H1 (cell line): Measurements from ENCODE around the gene ATP4A. TPM values are rescaled to one million over a fixed set of nuclear protein-coding genes. Genes with fewer than 3 reads are reported as not detected.
A peak's percentile ranks its signal among the peaks of the same experiment; 100 is the strongest.

Source experiments
- CTCF ChIA-PET: fragments of 300-600 bp; sonication (Branson Sonifier 250); formaldehyde crosslinking; loops from one replicate; lab custom pipeline; 2021; ENCODE audit not compliant: partially characterized antibody; lab: Charles Lee
- POLR2A ChIA-PET: fragments of 300-600 bp; sonication (Branson Sonifier 250); formaldehyde crosslinking; loops from one replicate; lab custom pipeline; 2021; ENCODE audit warnings: inconsistent platforms; ENCODE audit not compliant: partially characterized antibody; lab: Charles Lee
- DNase-seq, 2 experiments: peaks; one replicate each; pipeline versions ENCODE4 v3.0.0 to v3.0.0-alpha.2; 2010 to 2022; ENCODE audit warnings: low spot score in 2 of 2, low read depth in 1 of 2, mixed read lengths in 1 of 2
- FAIRE-seq: peaks from 2 replicates; lab custom pipeline; 2011; peaks lifted over from hg19 to GRCh38; lab: Jason Lieb, UNC
- H2AFZ ChIP-seq: 2 replicates; pipeline ENCODE4 v1.8.1; 2012; ENCODE audit warnings: low read length, inconsistent platforms
- H2AK5ac ChIP-seq: 2 replicates; pipeline ENCODE4 v1.6.1; 2013; ENCODE audit warnings: low read depth, low read length
- H2BK120ac ChIP-seq: replicated peaks from 2 replicates; pipeline ENCODE3; 2013; ENCODE audit warnings: low read depth, low read length, inconsistent platforms
- H2BK12ac ChIP-seq: 2 replicates; pipeline ENCODE4 v1.6.1; 2013; ENCODE audit warnings: low read depth, low read length
- H2BK15ac ChIP-seq: 2 replicates; pipeline ENCODE4 v1.6.1; 2013; ENCODE audit warnings: low read length
- H2BK20ac ChIP-seq: 2 replicates; pipeline ENCODE4 v1.6.1; 2013; ENCODE audit warnings: low read length
- H2BK5ac ChIP-seq: 2 replicates; pipeline ENCODE4 v1.6.1; 2013; ENCODE audit warnings: low read depth, low read length
- H3K14ac ChIP-seq: 2 replicates; pipeline ENCODE4 v1.6.1; 2013; ENCODE audit warnings: inconsistent platforms; ENCODE audit not compliant: insufficient read length
- H3K18ac ChIP-seq: 2 replicates; pipeline ENCODE4 v1.6.1; 2013; ENCODE audit warnings: low read length; ENCODE audit errors: extremely low read depth
- H3K23ac ChIP-seq: 2 replicates; pipeline ENCODE4 v1.6.1; 2013; ENCODE audit warnings: inconsistent platforms; ENCODE audit not compliant: insufficient read length
- H3K23me2 ChIP-seq: 2 replicates; pipeline ENCODE4 v1.6.1; 2013; ENCODE audit warnings: low read depth, low read length
- H3K27ac ChIP-seq: 2 replicates; pipeline ENCODE4 v1.6.1; 2011; ENCODE audit warnings: low read depth, low read length, inconsistent platforms
- H3K27me3 ChIP-seq, 4 experiments: replicated peaks in 1 of 4; 1 replicate in 1 of 4; 2 replicates in 3 of 4; pipeline versions ENCODE4 v1.6.1 to v1.8.1; 2011 to 2013; ENCODE audit warnings: low read length in 3 of 4, mild to moderate bottlenecking in 3 of 4, inconsistent platforms in 2 of 4, mixed read lengths in 2 of 4, moderate library complexity in 1 of 4; ENCODE audit not compliant: control insufficient read depth in 3 of 4, insufficient read depth in 3 of 4; ENCODE audit errors: extremely low read depth in 1 of 4
- H3K36me3 ChIP-seq, 4 experiments: 2 replicates each; pipeline versions ENCODE4 v1.6.1 to v1.8.1; 2011 to 2013; ENCODE audit warnings: mild to moderate bottlenecking in 4 of 4, low read length in 3 of 4, moderate library complexity in 2 of 4, control low read depth in 1 of 4, inconsistent platforms in 1 of 4; ENCODE audit not compliant: insufficient read depth in 4 of 4, control insufficient read depth in 2 of 4
- H3K4ac ChIP-seq: replicated peaks from 2 replicates; pipeline ENCODE3; 2013; ENCODE audit warnings: low read length, low read depth, mixed read lengths, inconsistent platforms; ENCODE audit not compliant: insufficient read length
- H3K4me1 ChIP-seq, 4 experiments: replicated peaks in 1 of 4; 1 replicate in 1 of 4; 2 replicates in 3 of 4; pipeline versions ENCODE4 v1.6.1 to v1.8.1; 2011 to 2013; ENCODE audit warnings: low read length in 3 of 4, inconsistent platforms in 2 of 4, mixed read lengths in 1 of 4; ENCODE audit not compliant: insufficient read depth in 4 of 4, control insufficient read depth in 3 of 4
- H3K4me2 ChIP-seq, 2 experiments: 2 replicates each; pipeline versions ENCODE4 v1.6.1 to v1.8.1; 2011 to 2013; ENCODE audit warnings: low read depth in 2 of 2, low read length in 2 of 2, control low read depth in 1 of 2, inconsistent platforms in 1 of 2, mild to moderate bottlenecking in 1 of 2; ENCODE audit not compliant: insufficient read depth in 1 of 2
- H3K4me3 ChIP-seq, 4 experiments: fragments of 200-600, 300-600 bp in 1 of 4; sonication (generic), shearing (Covaris generic), sonication (Bioruptor Twin) in 1 of 4; 2 replicates each; pipeline versions ENCODE4 v1.5.1 to v1.8.1; 2011 to 2016; ENCODE audit warnings: low read length in 4 of 4, low read depth in 3 of 4, control low read depth in 2 of 4, inconsistent platforms in 2 of 4, mild to moderate bottlenecking in 2 of 4, mixed read lengths in 1 of 4, moderate library complexity in 1 of 4; ENCODE audit not compliant: insufficient read depth in 2 of 4; ENCODE audit errors: extremely low read depth in 1 of 4
- H3K56ac ChIP-seq: replicated peaks from 2 replicates; pipeline ENCODE3; 2013; ENCODE audit warnings: low read depth, mild to moderate bottlenecking, mixed read lengths, low read length, inconsistent platforms; ENCODE audit not compliant: insufficient read length
- H3K79me1 ChIP-seq: 2 replicates; pipeline ENCODE4 v1.6.1; 2013; ENCODE audit warnings: low read depth, low read length, control low read depth
- H3K79me2 ChIP-seq, 2 experiments: 2 replicates each; pipeline versions ENCODE4 v1.6.1 to v1.8.1; 2012 to 2013; ENCODE audit warnings: low read length in 2 of 2, mild to moderate bottlenecking in 2 of 2, inconsistent platforms in 1 of 2; ENCODE audit not compliant: insufficient read depth in 2 of 2, control insufficient read depth in 1 of 2
- H3K9ac ChIP-seq, 4 experiments: replicated peaks in 1 of 4; 1 replicate in 1 of 4; 2 replicates in 3 of 4; pipeline versions ENCODE4 v1.6.1 to v1.8.1; 2011 to 2013; ENCODE audit warnings: low read depth in 3 of 4, low read length in 3 of 4, control low read depth in 2 of 4, mild to moderate bottlenecking in 2 of 4, moderate library complexity in 2 of 4, inconsistent platforms in 1 of 4; ENCODE audit errors: extremely low read depth in 1 of 4
- H3K9me3 ChIP-seq, 2 experiments: 2 replicates each; pipeline versions ENCODE4 v1.6.1 to v1.8.1; 2012 to 2013; ENCODE audit warnings: mild to moderate bottlenecking in 2 of 2, moderate library complexity in 2 of 2, control low read depth in 1 of 2, inconsistent platforms in 1 of 2, low read depth in 1 of 2, low read length in 1 of 2, mixed read lengths in 1 of 2; ENCODE audit not compliant: insufficient read depth in 2 of 2
- H4K20me1 ChIP-seq, 2 experiments: replicated peaks in 1 of 2; 2 replicates each; pipeline versions ENCODE3 to v1.8.1; 2011 to 2013; ENCODE audit warnings: inconsistent platforms in 2 of 2, low read length in 2 of 2, mild to moderate bottlenecking in 1 of 2; ENCODE audit not compliant: insufficient read depth in 2 of 2, control insufficient read depth in 1 of 2
- H4K5ac ChIP-seq: 2 replicates; pipeline ENCODE4 v1.6.1; 2013; ENCODE audit warnings: low read length, low read depth, mixed read lengths, inconsistent platforms; ENCODE audit not compliant: insufficient read length
- H4K8ac ChIP-seq: 2 replicates; pipeline ENCODE4 v1.8.0; 2013; ENCODE audit warnings: mild to moderate bottlenecking, moderate library complexity, low read length, inconsistent platforms; ENCODE audit not compliant: insufficient read depth; ENCODE audit errors: extremely low read depth
- H4K91ac ChIP-seq: replicated peaks from 2 replicates; pipeline ENCODE3; 2013; ENCODE audit warnings: low read length, mixed read lengths, inconsistent platforms; ENCODE audit not compliant: insufficient read length
- ASH2L ChIP-seq: fragments of 200-600, 300-600 bp; sonication (generic); IDR thresholded peaks from one replicate; pipeline ENCODE4 v1.7.1; 2017; ENCODE audit warnings: low read length
- CEBPB ChIP-seq: IDR thresholded peaks from 2 replicates; pipeline ENCODE4 v1.6.1; 2012; ENCODE audit warnings: low read depth, low read length
- EGR1 ChIP-seq: IDR thresholded peaks from 2 replicates; pipeline ENCODE4 v1.6.1; 2011; ENCODE audit warnings: low read depth, low read length, borderline replicate concordance
- EZH2 ChIP-seq: fragments of 200-600 bp; sonication (generic); IDR thresholded peaks from 2 replicates; pipeline ENCODE4 v1.7.1; 2012; ENCODE audit warnings: low read depth, mild to moderate bottlenecking, moderate library complexity, low read length, inconsistent platforms; ENCODE audit not compliant: severe bottlenecking
- KDM4A ChIP-seq: IDR thresholded peaks from one replicate; pipeline ENCODE4 v1.7.1; 2012; ENCODE audit warnings: low read depth, mild to moderate bottlenecking, moderate library complexity, low read length, inconsistent platforms; ENCODE audit not compliant: severe bottlenecking
- NANOG ChIP-seq: IDR thresholded peaks from 2 replicates; pipeline ENCODE4 v1.6.1; 2011; ENCODE audit warnings: low read length, low read depth, mild to moderate bottlenecking, inconsistent platforms; ENCODE audit not compliant: insufficient read depth, poor library complexity, severe bottlenecking
- POLR2A ChIP-seq, 2 experiments: IDR thresholded peaks; 1 replicate in 1 of 2; 2 replicates in 1 of 2; pipeline ENCODE4 v1.6.1; 2011; ENCODE audit warnings: low read depth in 2 of 2, low read length in 2 of 2, mild to moderate bottlenecking in 2 of 2; ENCODE audit errors: control extremely low read depth in 1 of 2
- RAD21 ChIP-seq, 2 experiments: IDR thresholded peaks in 1 of 2; conservative IDR thresholded peaks in 1 of 2; 2 replicates each; pipeline ENCODE4 v1.6.1; 2011; ENCODE audit warnings: low read depth in 2 of 2, low read length in 2 of 2, improper control_type of control experiment in 1 of 2, inconsistent platforms in 1 of 2, mild to moderate bottlenecking in 1 of 2, moderate library complexity in 1 of 2
- SAP30 ChIP-seq: fragments of 300-600 bp; sonication (generic); IDR thresholded peaks from 2 replicates; pipeline ENCODE4 v1.7.1; 2012; ENCODE audit warnings: low read length, moderate library complexity, mild to moderate bottlenecking, inconsistent platforms; ENCODE audit not compliant: insufficient read depth, insufficient replicate concordance
- SIX5 ChIP-seq: IDR thresholded peaks from 2 replicates; pipeline ENCODE4 v1.6.1; 2011; ENCODE audit warnings: mild to moderate bottlenecking, low read depth, low read length
- SP1 ChIP-seq: IDR thresholded peaks from 2 replicates; pipeline ENCODE4 v1.6.1; 2011; ENCODE audit warnings: low read depth, low read length
- SRF ChIP-seq: IDR thresholded peaks from 2 replicates; pipeline ENCODE4 v1.6.1; 2011; ENCODE audit warnings: mild to moderate bottlenecking, low read depth, low read length, moderate library complexity
- TCF12 ChIP-seq: IDR thresholded peaks from 2 replicates; pipeline ENCODE4 v1.6.1; 2011; ENCODE audit warnings: low read depth, mild to moderate bottlenecking, low read length
- ZNF274 ChIP-seq: IDR thresholded peaks from 2 replicates; pipeline ENCODE4 v1.7.0; 2012; ENCODE audit warnings: low read length, borderline replicate concordance; ENCODE audit errors: extremely low read depth
- WGBS, 2 experiments: shearing (Covaris generic) in 1 of 2; methylation state at CpG; one replicate each; pipeline versions ENCODE4 v1.1.6 to v1.1.7; 2013 to 2015; ENCODE audit warnings: low lambda C conversion rate in 2 of 2, mixed read lengths in 2 of 2, inconsistent platforms in 1 of 2, low coverage in 1 of 2, missing lambda C conversion rate in 1 of 2; ENCODE audit not compliant: insufficient replicate concordance in 2 of 2, insufficient coverage in 1 of 2, insufficient read length in 1 of 2; ENCODE audit errors: extremely low coverage in 1 of 2, missing lambda C conversion rate in 1 of 2; 5-methylcytosine and 5-hydroxymethylcytosine counted together
- polyA plus RNA-seq, 7 experiments: library from polyadenylated mRNA; depleted of rRNA in 3 of 7; stranded (reverse) in 5 of 7; unstranded in 2 of 7; fragments of >200 nt in 5 of 7; fragments of 200-250 nt in 2 of 7; gene quantifications; 1 replicate in 5 of 7; 2 replicates in 1 of 7; 4 replicates in 1 of 7; pipeline versions ENCODE4 v1.2.1 to v1.2.3, GENCODE V29; 2011 to 2013; ENCODE audit warnings: missing spikeins in 2 of 7, mixed read lengths in 2 of 7
- total RNA-seq: library from RNA; stranded (reverse); fragmentation: NEBNext Ultra II Directional; extraction: Animal tissue kit (Norgen Biotek cat#: 25700); gene quantifications from 2 replicates; pipeline ENCODE4 v1.2.1, GENCODE V29; 2021

ATP4A gene
- total and polyA plus RNA-seq, 2 of the 8 experiments (the other 6 are each of a cell fraction or from before 2014, with no cell fraction given), result 0.50 to 1.2 TPM

DNA sequence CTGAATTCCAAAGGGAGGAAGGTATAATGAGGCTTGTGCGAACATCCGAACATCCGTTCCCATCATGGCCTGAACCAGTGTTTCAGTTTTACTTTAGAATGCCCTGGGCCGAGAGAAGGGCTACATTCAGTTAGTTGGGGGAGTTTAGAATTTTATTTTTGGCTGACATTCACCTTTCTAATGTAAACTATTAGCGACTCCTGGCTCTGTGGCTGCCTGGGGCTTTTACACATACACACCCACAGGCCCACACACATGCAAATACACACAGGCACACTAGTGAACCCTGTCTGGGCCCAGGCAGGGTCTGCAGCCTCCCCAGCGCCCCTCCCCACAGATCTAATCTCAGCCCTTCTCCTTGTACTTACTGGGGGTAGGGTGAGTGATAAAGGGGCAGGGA is 24.1 kb downstream of the ATP4A start:
- Histone ChIP-seq H3K27ac (no peak overlapping the region), H3K23ac (no peak overlapping the region), H3K4me2 (no peak overlapping the region), H3K9me3 (no peaks in the 10 kb centered on the region), H4K20me1 (peaks cover 5 to 15% of the 10 kb centered on the region in 2 experiments), H3K79me2 (peaks cover 0 to 8% of the 10 kb centered on the region in 2 experiments; a peak in 2 of 4 replicates), H3K9ac (peak overlapping the region in 1 of 4 experiments; percentile 40; a peak in 1 of 7 replicates), H3K56ac (no peak overlapping the region), H3K14ac (no peak overlapping the region), H3K27me3 (peaks cover 0 to 1% (median 0%) of the 10 kb centered on the region in 4 experiments; a peak in 2 of 7 replicates), H3K4ac (no peak overlapping the region), H2BK15ac (no peak overlapping the region), H2AK5ac (no peak overlapping the region), H2BK5ac (0 out of 2 replicates have a peak overlapping the region, but pooled peaks have one; percentile 52), H4K91ac (no peak overlapping the region), H2BK20ac (no peak overlapping the region), H3K79me1 (peaks cover 2% of the 10 kb centered on the region; the same call in 1 of the 2 replicates), H3K4me1 (peaks cover 0 to 9% (median 6%) of the 10 kb centered on the region in 4 experiments; a peak in 6 of 7 replicates), H2BK12ac (no peak overlapping the region), H2AFZ (no peak overlapping the region), H2BK120ac (no peak overlapping the region), H3K36me3 (peaks cover 0 to 9% (median 6%) of the 10 kb centered on the region in 4 experiments; a peak in 4 of 8 replicates), H4K8ac (no peak overlapping the region), H3K23me2 (no peaks in the 10 kb centered on the region; the same call in 1 of the 2 replicates), H4K5ac (no peak overlapping the region), H3K4me3 (no peak overlapping the region), H3K18ac (no peak overlapping the region)
- FAIRE-seq (no peak), DNase-seq (no peak)
- ChIA-PET POLR2A (interaction anchor here (0.6 to 4.4 kb wide), 6 partner anchors 10 to 104 kb away, joined by 3 to 19 read pairs (median 4); no protein-coding TSS in a partner anchor), CTCF (interaction anchor here (1.3 kb wide), 1 partner anchor 29 kb away, joined by 7 read pairs; no protein-coding TSS in a partner anchor)
- WGBS, 2 experiments, result 74% methylated on average over 6 of the region's 6 CpGs; no CpG with 5 or more reads in 1 of the 2 experiments
- TF ChIP-seq EZH2, result no peak
- TF ChIP-seq ASH2L, result no peak
- no peak for TF ChIP-seq NANOG
- TF ChIP-seq POLR2A (IDR thresholded peaks at IDR 0.05; ENCODE audit: control extremely low read depth in 1 of 2, low read depth in 2 of 2, low read length in 2 of 2), result no peak
- no peak for TF ChIP-seq CEBPB
- TF ChIP-seq EGR1, result no peak
- no peak for TF ChIP-seq SIX5
- TF ChIP-seq SP1, result no peak
- no peak for TF ChIP-seq ZNF274
- TF ChIP-seq TCF12, result no peak
- TF ChIP-seq RAD21 (IDR thresholded peaks at IDR 0.05 in 1 of 2, conservative IDR thresholded peaks at IDR 0.05 in 1 of 2; ENCODE audit: low read depth in 2 of 2, low read length in 2 of 2), result no peak
- no peak for TF ChIP-seq SAP30
- TF ChIP-seq SRF, result no peak
- TF ChIP-seq KDM4A, result no peak
